Measurements from ENCODE around the gene PAQR7. TPM values are rescaled to one million over a fixed set of nuclear protein-coding genes. Genes with fewer than 3 reads are reported as not detected.

PAQR7 gene
- polyA plus RNA-seq, 1 donor: 42.9 TPM

GRCh38 chr1:25818569-25818968 is 56.9 kb downstream of the PAQR7 start:
- peaks cover 29% of the 10 kb centered on the region for H3K4me1 ChIP-seq (ENCODE audit: control insufficient read depth, insufficient read depth, low read length)
- no CpG with 5 or more reads among the region's 6 CpGs for WGBS (ENCODE audit: insufficient coverage, low lambda C conversion rate)
- peak in 1 of 2 donors; percentile 75 for DNase-seq
- H3K4me3 ChIP-seq (ENCODE audit: low read length): peak overlapping the region; percentile 87
- peak overlapping the region; percentile 93 for H3K27ac ChIP-seq (ENCODE audit: low read length)
- no peaks in the 10 kb centered on the region for H3K9me3 ChIP-seq (ENCODE audit: control insufficient read depth, low read depth, low read length)
- no peaks in the 10 kb centered on the region for H3K27me3 ChIP-seq (ENCODE audit: control insufficient read depth, insufficient read depth, low read length)
- peaks cover 35% of the 10 kb centered on the region for H3K36me3 ChIP-seq (ENCODE audit: control insufficient read depth, insufficient read depth, low read length)

- Histone ChIP-seq H3K9me3 (ENCODE audit: control insufficient read depth, low read depth, low read length) (no peaks in the 10 kb centered on the region), H3K4me3 (ENCODE audit: low read length) (no peak overlapping the region), H3K27ac (ENCODE audit: low read length) (peak overlapping the region; percentile 93), H3K27me3 (ENCODE audit: control insufficient read depth, insufficient read depth, low read length) (no peaks in the 10 kb centered on the region), H3K36me3 (ENCODE audit: control insufficient read depth, insufficient read depth, low read length) (peaks cover 33% of the 10 kb centered on the region), H3K4me1 (ENCODE audit: control insufficient read depth, insufficient read depth, low read length) (peaks cover 29% of the 10 kb centered on the region)
- peak in 1 of 2 donors; percentile 58 for DNase-seq
- WGBS (ENCODE audit: insufficient coverage, low lambda C conversion rate): no CpG with 5 or more reads among the region's 8 CpGs
Measured at GRCh38 chr1:25817840-25818501, 57.5 kb downstream of the PAQR7 start.

- H3K36me3 ChIP-seq (ENCODE audit: control insufficient read depth, insufficient read depth, low read length): peaks cover 45% of the 10 kb centered on the region
- no CpG with 5 or more reads among the region's 15 CpGs for WGBS (ENCODE audit: insufficient coverage, low lambda C conversion rate)
Measured at GRCh38 chr1:25816112-25816718, 59.3 kb downstream of the PAQR7 start.

GRCh38 chr1:25815208-25816111 is 60.0 kb downstream of the PAQR7 start:
- H3K27ac ChIP-seq (ENCODE audit: low read length): no peak overlapping the region
- peaks cover 49% of the 10 kb centered on the region for H3K36me3 ChIP-seq (ENCODE audit: control insufficient read depth, insufficient read depth, low read length)
- H3K9me3 ChIP-seq (ENCODE audit: control insufficient read depth, low read depth, low read length): no peaks in the 10 kb centered on the region
- peaks cover 18% of the 10 kb centered on the region for H3K4me1 ChIP-seq (ENCODE audit: control insufficient read depth, insufficient read depth, low read length)
- no peak overlapping the region for H3K4me3 ChIP-seq (ENCODE audit: low read length)
- WGBS (ENCODE audit: insufficient coverage, low lambda C conversion rate): 93% methylated on average over 4 of the region's 24 CpGs
- no peaks in the 10 kb centered on the region for H3K27me3 ChIP-seq (ENCODE audit: control insufficient read depth, insufficient read depth, low read length)
- DNase-seq: no peak

More at GRCh38 chr1:25816112-25816718, 59.3 kb downstream of the PAQR7 start:
- Histone ChIP-seq H3K9me3 (ENCODE audit: control insufficient read depth, low read depth, low read length) (no peaks in the 10 kb centered on the region), H3K27me3 (ENCODE audit: control insufficient read depth, insufficient read depth, low read length) (no peaks in the 10 kb centered on the region), H3K4me1 (ENCODE audit: control insufficient read depth, insufficient read depth, low read length) (peaks cover 23% of the 10 kb centered on the region), H3K4me3 (ENCODE audit: low read length) (no peak overlapping the region), H3K27ac (ENCODE audit: low read length) (no peak overlapping the region)
- DNase-seq: no peak

- DNase-seq: no peak
- Histone ChIP-seq H3K9me3 (ENCODE audit: control insufficient read depth, low read depth, low read length) (no peaks in the 10 kb centered on the region), H3K4me1 (ENCODE audit: control insufficient read depth, insufficient read depth, low read length) (peaks cover 18% of the 10 kb centered on the region), H3K4me3 (ENCODE audit: low read length) (no peak overlapping the region), H3K27me3 (ENCODE audit: control insufficient read depth, insufficient read depth, low read length) (no peaks in the 10 kb centered on the region), H3K36me3 (ENCODE audit: control insufficient read depth, insufficient read depth, low read length) (peaks cover 58% of the 10 kb centered on the region), H3K27ac (ENCODE audit: low read length) (no peak overlapping the region)
- WGBS (ENCODE audit: insufficient coverage, low lambda C conversion rate): no CpG with 5 or more reads among the region's 7 CpGs
Measured at GRCh38 chr1:25814549-25815087, 60.9 kb downstream of the PAQR7 start.

GRCh38 chr1:25813734-25814471 is 61.6 kb downstream of the PAQR7 start:
- Histone ChIP-seq H3K27ac (ENCODE audit: low read length) (no peak overlapping the region), H3K9me3 (ENCODE audit: control insufficient read depth, low read depth, low read length) (no peaks in the 10 kb centered on the region), H3K4me3 (ENCODE audit: low read length) (no peak overlapping the region), H3K27me3 (ENCODE audit: control insufficient read depth, insufficient read depth, low read length) (no peaks in the 10 kb centered on the region), H3K36me3 (ENCODE audit: control insufficient read depth, insufficient read depth, low read length) (peaks cover 65% of the 10 kb centered on the region), H3K4me1 (ENCODE audit: control insufficient read depth, insufficient read depth, low read length) (peaks cover 14% of the 10 kb centered on the region)
- WGBS (ENCODE audit: insufficient coverage, low lambda C conversion rate): 90% methylated on average over 2 of the region's 24 CpGs
- DNase-seq: no peak

GRCh38 chr1:25813071-25813733 is 62.3 kb downstream of the PAQR7 start:
- Histone ChIP-seq H3K27ac (ENCODE audit: low read length) (no peak overlapping the region), H3K4me3 (ENCODE audit: low read length) (no peak overlapping the region), H3K27me3 (ENCODE audit: control insufficient read depth, insufficient read depth, low read length) (no peaks in the 10 kb centered on the region), H3K4me1 (ENCODE audit: control insufficient read depth, insufficient read depth, low read length) (peaks cover 7% of the 10 kb centered on the region), H3K36me3 (ENCODE audit: control insufficient read depth, insufficient read depth, low read length) (peaks cover 69% of the 10 kb centered on the region), H3K9me3 (ENCODE audit: control insufficient read depth, low read depth, low read length) (no peaks in the 10 kb centered on the region)
- no peak for DNase-seq
- WGBS (ENCODE audit: insufficient coverage, low lambda C conversion rate): no CpG with 5 or more reads among the region's 11 CpGs

Other genes with a start within 250 kb of the PAQR7 start
- 62.9 TPM for gene SELENON, start 75.5 kb downstream of the PAQR7 start, polyA plus RNA-seq
- gene MTFR1L, start 55.8 kb downstream of the PAQR7 start, polyA plus RNA-seq: 69.8 TPM
- gene AUNIP, start 16.3 kb downstream of the PAQR7 start, polyA plus RNA-seq: 2.0 TPM
- gene STMN1, start 30.7 kb upstream of the PAQR7 start, polyA plus RNA-seq: 417 TPM
- 20.7 TPM for gene PAFAH2, start 122.4 kb upstream of the PAQR7 start, polyA plus RNA-seq
- 0.82 TPM for gene EXTL1, start 146.1 kb upstream of the PAQR7 start, polyA plus RNA-seq
- gene SLC30A2, start 170.4 kb upstream of the PAQR7 start, polyA plus RNA-seq: 24.9 TPM
- gene TRIM63, start 191.9 kb upstream of the PAQR7 start, polyA plus RNA-seq: 6.4 TPM
- gene PDIK1L, start 236.1 kb upstream of the PAQR7 start, polyA plus RNA-seq: 12.7 TPM